Nephron (organoid): Measurements from ENCODE around the gene MYO18B.

Experiments used
- H3K27ac Mint-ChIP-seq, 3 experiments: 2 replicates each; pipeline ENCODE4 v1.8.0; 2020; ENCODE audit warnings: mixed read lengths in 3 of 3, mild to moderate bottlenecking in 2 of 3, moderate library complexity in 1 of 3
- H3K27me3 Mint-ChIP-seq: 2 replicates; pipeline ENCODE4 v1.8.0; 2021; ENCODE audit warnings: low read depth, mild to moderate bottlenecking, moderate library complexity, mixed read lengths
- H3K36me3 Mint-ChIP-seq: 2 replicates; pipeline ENCODE4 v1.8.0; 2020; ENCODE audit warnings: low read depth, mixed read lengths
- H3K4me1 Mint-ChIP-seq: 2 replicates; pipeline ENCODE4 v1.8.0; 2020; ENCODE audit warnings: mixed read lengths
- H3K4me3 Mint-ChIP-seq, 3 experiments: 2 replicates each; pipeline ENCODE4 v1.8.0; 2020; ENCODE audit warnings: mild to moderate bottlenecking in 3 of 3, mixed read lengths in 3 of 3, moderate library complexity in 2 of 3
- H3K9me3 Mint-ChIP-seq: 2 replicates; pipeline ENCODE4 v1.8.0; 2020; ENCODE audit warnings: mixed read lengths
- TF ChIP-seq, protein P1 (sequence below), 3 experiments: fragments of 200-600 bp; sonication (generic); IDR thresholded peaks; one replicate each; pipeline ENCODE4 v1.5.0; 2021; ENCODE audit warnings: antibody characterized with exemption in 3 of 3; ENCODE audit not compliant: unreplicated experiment in 3 of 3

MYO18B gene

DNA sequence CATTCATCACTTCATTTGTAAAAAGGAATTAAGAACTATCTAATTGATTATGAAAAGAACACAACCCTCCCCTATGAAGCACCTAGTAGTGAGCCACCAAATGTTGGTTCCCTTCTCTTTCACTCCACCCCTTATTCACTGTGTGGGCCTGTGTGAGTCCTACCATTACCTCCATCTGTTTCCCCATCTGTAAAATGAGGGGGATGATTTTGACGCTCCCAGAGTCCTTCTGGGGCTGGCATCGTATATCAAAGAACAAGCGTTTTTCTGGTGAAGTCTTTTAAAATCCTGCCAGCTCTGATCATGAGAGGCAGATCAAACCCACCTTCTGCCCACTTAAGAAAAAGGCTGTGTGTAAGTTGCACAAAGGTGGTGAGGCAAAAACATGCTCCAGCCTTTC lies 330.6 kb downstream of the MYO18B start:
- TF ChIP-seq, protein P1, sequence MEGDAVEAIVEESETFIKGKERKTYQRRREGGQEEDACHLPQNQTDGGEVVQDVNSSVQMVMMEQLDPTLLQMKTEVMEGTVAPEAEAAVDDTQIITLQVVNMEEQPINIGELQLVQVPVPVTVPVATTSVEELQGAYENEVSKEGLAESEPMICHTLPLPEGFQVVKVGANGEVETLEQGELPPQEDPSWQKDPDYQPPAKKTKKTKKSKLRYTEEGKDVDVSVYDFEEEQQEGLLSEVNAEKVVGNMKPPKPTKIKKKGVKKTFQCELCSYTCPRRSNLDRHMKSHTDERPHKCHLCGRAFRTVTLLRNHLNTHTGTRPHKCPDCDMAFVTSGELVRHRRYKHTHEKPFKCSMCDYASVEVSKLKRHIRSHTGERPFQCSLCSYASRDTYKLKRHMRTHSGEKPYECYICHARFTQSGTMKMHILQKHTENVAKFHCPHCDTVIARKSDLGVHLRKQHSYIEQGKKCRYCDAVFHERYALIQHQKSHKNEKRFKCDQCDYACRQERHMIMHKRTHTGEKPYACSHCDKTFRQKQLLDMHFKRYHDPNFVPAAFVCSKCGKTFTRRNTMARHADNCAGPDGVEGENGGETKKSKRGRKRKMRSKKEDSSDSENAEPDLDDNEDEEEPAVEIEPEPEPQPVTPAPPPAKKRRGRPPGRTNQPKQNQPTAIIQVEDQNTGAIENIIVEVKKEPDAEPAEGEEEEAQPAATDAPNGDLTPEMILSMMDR (IDR thresholded peaks at IDR 0.05; ENCODE audit: unreplicated experiment in 3 of 3) = no peak
- Mint-ChIP-seq H3K9me3 (no peaks in the 10 kb centered on the region), H3K4me1 (no peaks in the 10 kb centered on the region), H3K36me3 (no peaks in the 10 kb centered on the region), H3K27ac (no peak overlapping the region), H3K4me3 (no peak overlapping the region), H3K27me3 (peaks cover 14% of the 10 kb centered on the region)

DNA sequence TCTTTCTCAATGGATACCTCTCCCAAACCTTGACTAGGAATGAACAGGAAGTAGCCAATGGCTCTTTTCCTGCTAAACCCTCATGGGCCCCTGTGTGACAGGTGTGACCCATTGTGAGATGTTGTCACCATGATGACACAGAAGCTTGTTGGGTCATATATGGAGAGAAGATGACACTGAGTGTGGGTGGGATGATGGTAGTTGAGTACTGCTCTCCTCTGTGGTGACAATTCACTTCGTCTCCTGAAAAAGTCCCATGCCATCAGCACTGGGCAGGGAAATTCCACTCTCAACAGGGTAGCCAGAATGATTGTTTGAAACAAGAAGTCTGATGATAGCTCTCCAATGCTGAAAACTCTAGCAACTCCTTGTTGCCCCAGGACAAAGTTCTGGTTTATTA lies 333.3 kb downstream of the MYO18B start:
- no peaks in the 10 kb centered on the region for H3K9me3 Mint-ChIP-seq
- no peak overlapping the region for H3K4me3 Mint-ChIP-seq
- no peaks in the 10 kb centered on the region for H3K4me1 Mint-ChIP-seq
- H3K36me3 Mint-ChIP-seq = no peaks in the 10 kb centered on the region
- TF ChIP-seq, protein P1 (IDR thresholded peaks at IDR 0.05; ENCODE audit: unreplicated experiment in 3 of 3) = no peak
- peaks cover 4% of the 10 kb centered on the region for H3K27me3 Mint-ChIP-seq
- H3K27ac Mint-ChIP-seq = no peak overlapping the region

DNA sequence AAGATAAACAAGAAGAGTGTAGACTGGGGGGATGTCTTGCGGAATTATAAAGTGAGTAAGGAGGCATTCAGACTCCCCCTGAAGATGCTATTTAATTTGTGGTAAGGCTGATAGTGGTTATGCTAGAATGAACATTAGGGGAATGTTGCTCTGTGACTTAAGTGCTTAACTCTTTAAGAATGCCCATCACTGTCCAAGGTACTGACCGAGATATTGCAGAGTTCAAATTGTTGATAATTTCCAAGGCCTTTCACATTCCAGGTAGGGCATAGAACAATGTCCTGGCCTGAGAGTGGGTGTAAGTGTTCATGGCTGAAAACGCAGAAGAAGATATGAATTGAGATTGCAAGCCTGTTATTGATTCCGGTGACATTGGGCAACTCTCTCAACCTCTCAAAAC lies 337.0 kb downstream of the MYO18B start:
- Mint-ChIP-seq H3K27me3 (peaks cover 4% of the 10 kb centered on the region), H3K27ac (no peak overlapping the region), H3K4me3 (no peak overlapping the region)

More for the DNA sequence above, 337.0 kb downstream of the MYO18B start:
- Mint-ChIP-seq H3K9me3 (no peaks in the 10 kb centered on the region), H3K4me1 (no peaks in the 10 kb centered on the region), H3K36me3 (no peaks in the 10 kb centered on the region)
- TF ChIP-seq, protein P1 (IDR thresholded peaks at IDR 0.05; ENCODE audit: unreplicated experiment in 3 of 3) = no peak
